ENCODE data around the gene KCNN4. TPM values are rescaled to one million over a fixed set of nuclear protein-coding genes. Genes with fewer than 3 reads are reported as not detected.

KCNN4 gene
- total RNA-seq, 1 experiment from 2014 or later = 0.26 TPM

DNA sequence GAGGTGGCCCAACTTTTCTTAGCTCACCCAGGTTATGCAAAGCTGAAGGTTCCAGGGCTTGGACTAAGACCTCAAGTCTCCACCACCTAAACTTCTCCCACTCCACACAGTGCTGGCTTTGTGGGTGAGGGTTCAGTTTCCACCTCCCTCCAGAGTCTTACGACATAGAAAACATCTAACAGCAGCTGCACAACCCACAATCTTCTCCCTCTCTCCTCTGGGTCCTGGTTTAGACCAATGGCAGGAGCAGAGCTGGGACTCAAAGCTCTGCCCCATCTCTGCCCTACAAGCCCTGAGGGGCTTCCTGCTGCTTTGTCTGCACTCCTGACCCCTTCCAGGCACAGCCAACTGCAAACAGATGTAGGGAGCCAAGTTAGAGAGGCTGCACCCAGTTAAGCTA lies 48.9 kb downstream of the KCNN4 start:
- peak overlapping the region in 1 of 3 experiments; percentile 60; a peak in 1 of 7 replicates for H3K27ac Mint-ChIP-seq
- H4K20me1 ChIP-seq (ENCODE audit: control insufficient read depth, insufficient read depth, insufficient read length) = no peaks in the 10 kb centered on the region
- H3K56ac ChIP-seq (ENCODE audit: insufficient read length, low read depth, low read length) = no peak overlapping the region
- DNase-seq = no peak
- peaks cover 33 to 80% (median 51%) of the 10 kb centered on the region in 3 experiments; a peak in 6 of 7 replicates for H3K36me3 Mint-ChIP-seq (ENCODE audit: insufficient read depth in 1 of 3, low read depth in 3 of 3)
- H2AFZ ChIP-seq (ENCODE audit: low read length) = no peak overlapping the region
- H3K4ac ChIP-seq (ENCODE audit: low read depth, low read length) = no peak overlapping the region
- H4K5ac ChIP-seq (ENCODE audit: insufficient read length, low read depth, low read length) = no peak overlapping the region
- no peak overlapping the region for H3K4me2 ChIP-seq (ENCODE audit: insufficient read depth, insufficient read length, low read length)
- no peak overlapping the region for H3K27ac ChIP-seq (ENCODE audit: insufficient read length, low read depth, low read length)
- H2BK20ac ChIP-seq (ENCODE audit: low read depth, low read length, poor library complexity, severe bottlenecking) = no peak overlapping the region
- no peak overlapping the region for H2BK5ac ChIP-seq (ENCODE audit: insufficient read length, low read length)
- no peaks in the 10 kb centered on the region for H3K27me3 Mint-ChIP-seq (ENCODE audit: low read depth)
- H4K8ac ChIP-seq (replicated peaks; ENCODE audit: insufficient read length, low read depth, low read length) = no peak overlapping the region
- no peak overlapping the region for H3K18ac ChIP-seq (ENCODE audit: insufficient read length, low read depth, low read length)
- no peak overlapping the region for H2BK120ac ChIP-seq (ENCODE audit: low read depth, low read length, poor library complexity, severe bottlenecking)
- no peaks in the 10 kb centered on the region for H3K9me3 Mint-ChIP-seq
- no CpG with 5 or more reads among the region's 1 CpG for WGBS (ENCODE audit: extremely low coverage, insufficient read length, low lambda C conversion rate)
- H3K4me1 Mint-ChIP-seq = peaks cover 0 to 4% of the 10 kb centered on the region in 2 experiments; a peak in 1 of 4 replicates
- no peaks in the 10 kb centered on the region for H3K23me2 ChIP-seq (ENCODE audit: insufficient read length, low read depth, low read length, poor library complexity, severe bottlenecking)
- H3K4me1 ChIP-seq (ENCODE audit: insufficient read depth, low read length) = no peaks in the 10 kb centered on the region
- no peaks in the 10 kb centered on the region for H3K9me3 ChIP-seq (ENCODE audit: control insufficient read depth, low read depth, low read length)
- no peak overlapping the region for H3K14ac ChIP-seq (ENCODE audit: insufficient read depth, low read length)
- no peak for TF ChIP-seq CTCF (conservative IDR thresholded peaks at IDR 0.05)
- no peak overlapping the region for H4K91ac ChIP-seq (ENCODE audit: insufficient read length, low read depth, low read length)
- H3K23ac ChIP-seq (ENCODE audit: insufficient read length, low read depth, low read length) = no peak overlapping the region
- H3K9ac ChIP-seq (ENCODE audit: extremely low read depth, insufficient read length, low read length) = no peak overlapping the region
- no peaks in the 10 kb centered on the region for H3K79me1 ChIP-seq (ENCODE audit: insufficient read depth, low read depth, low read length, poor library complexity, severe bottlenecking)
- H2BK15ac ChIP-seq (ENCODE audit: low read depth, low read length) = no peak overlapping the region
- H2AK5ac ChIP-seq (ENCODE audit: insufficient read length, low read length) = no peak overlapping the region
- no peaks in the 10 kb centered on the region for H3K79me2 ChIP-seq (ENCODE audit: insufficient read depth, low read length)
- H2BK12ac ChIP-seq (ENCODE audit: insufficient read length, low read depth, low read length) = no peak overlapping the region
- no peaks in the 10 kb centered on the region for H3K27me3 ChIP-seq (ENCODE audit: insufficient read depth, low read length)
- H3K4me3 Mint-ChIP-seq = no peak overlapping the region
- H3T11ph ChIP-seq (ENCODE audit: low read length) = no peak overlapping the region
